ENCODE data around the gene FLNA.

FLNA gene

GRCh38 chrX:154384284-154384892 is 10.0 kb upstream of the FLNA start:
- no peak overlapping the region for H2BK5ac ChIP-seq (ENCODE audit: low read length)
- no peak overlapping the region for H3K4me2 ChIP-seq (ENCODE audit: low read length)
- H3K4me3 ChIP-seq (ENCODE audit: low read length): no peak overlapping the region
- no peak overlapping the region for H2BK15ac ChIP-seq (replicated peaks; ENCODE audit: low read depth)
- H3K27ac ChIP-seq (ENCODE audit: low read depth, low read length): no peak overlapping the region
- no peak overlapping the region for H3K9ac ChIP-seq (ENCODE audit: low read length)
- DNase-seq: no peak
- H3K4me1 ChIP-seq (ENCODE audit: control insufficient read depth, low read depth, low read length): no peaks in the 10 kb centered on the region
- no peak overlapping the region for H3K4ac ChIP-seq (ENCODE audit: low read depth, low read length)
- no peak overlapping the region for H3K23ac ChIP-seq (ENCODE audit: low read length)
- WGBS (ENCODE audit: extremely low coverage, insufficient coverage, low lambda C conversion rate): no CpG with 5 or more reads among the region's 8 CpGs
- H3K36me3 ChIP-seq (ENCODE audit: control insufficient read depth, insufficient read depth, low read length): no peaks in the 10 kb centered on the region
- no peaks in the 10 kb centered on the region for H3K27me3 ChIP-seq (ENCODE audit: insufficient read depth, low read length, poor library complexity)
- H3K56ac ChIP-seq (ENCODE audit: low read length): no peak overlapping the region
- H4K5ac ChIP-seq (ENCODE audit: low read length): no peak overlapping the region
- H3K79me1 ChIP-seq (ENCODE audit: low read length): no peaks in the 10 kb centered on the region
- no peak overlapping the region for H2AK5ac ChIP-seq (ENCODE audit: low read length)
- no peak overlapping the region for H4K8ac ChIP-seq (ENCODE audit: low read depth, low read length)
- H2BK120ac ChIP-seq (ENCODE audit: low read depth, low read length): no peak overlapping the region
- no peak overlapping the region for H3K18ac ChIP-seq (ENCODE audit: low read length)
- H3K79me2 ChIP-seq (ENCODE audit: control insufficient read depth, insufficient read depth, low read length): peaks cover 4% of the 10 kb centered on the region

DNA sequence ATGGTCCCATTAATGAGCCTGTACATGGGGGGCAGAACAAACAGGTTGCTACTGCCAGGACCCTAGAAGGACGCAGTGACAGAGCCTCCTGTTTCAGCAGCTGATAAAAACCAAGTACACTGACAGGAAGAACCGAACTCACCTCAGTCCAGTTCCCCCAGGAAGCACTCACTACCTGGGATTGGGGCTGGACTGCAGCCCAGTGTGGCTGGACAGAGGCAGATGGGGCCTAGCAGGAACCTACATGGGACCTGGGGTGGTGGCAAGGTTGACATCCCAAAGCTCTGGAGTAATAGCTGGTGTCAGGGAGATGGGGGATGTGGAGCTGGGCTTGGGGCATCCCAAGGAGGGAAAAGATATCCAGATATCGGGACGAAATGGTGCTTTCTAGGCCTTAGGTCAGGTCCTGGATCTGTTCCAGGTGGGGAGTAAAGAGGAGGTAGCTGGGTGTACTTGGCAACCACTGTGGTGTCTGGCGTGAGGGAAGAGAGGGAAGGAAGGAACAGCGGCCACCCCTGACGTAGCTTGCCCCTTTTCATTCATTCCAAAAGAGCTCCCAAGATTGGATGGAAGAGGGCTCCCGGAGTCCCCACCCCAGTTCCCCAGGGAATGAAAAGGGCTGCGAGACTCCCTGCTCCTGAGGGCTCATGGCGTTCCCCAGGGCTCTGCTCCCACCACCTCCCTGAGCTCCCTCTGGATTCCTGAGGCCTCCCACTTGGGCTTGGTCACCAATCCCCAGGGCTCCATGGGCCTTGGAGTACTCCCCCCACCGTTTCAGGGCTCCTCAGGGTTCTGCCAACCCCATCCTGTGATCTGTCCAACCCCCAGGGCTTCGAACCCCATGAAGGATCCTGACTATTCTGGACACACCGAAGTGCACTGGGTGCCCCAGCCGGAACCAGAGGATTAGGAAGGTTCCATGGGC is 9.2 kb upstream of the FLNA start:
- H3K23ac ChIP-seq (ENCODE audit: low read length): no peak overlapping the region
- H3K18ac ChIP-seq (ENCODE audit: low read length): no peak overlapping the region
- H2BK120ac ChIP-seq (ENCODE audit: low read depth, low read length): no peak overlapping the region
- no peak overlapping the region for H3K9ac ChIP-seq (ENCODE audit: low read length)
- H3K56ac ChIP-seq (ENCODE audit: low read length): no peak overlapping the region
- no peak overlapping the region for H3K4me2 ChIP-seq (ENCODE audit: low read length)
- no peak for DNase-seq
- H2BK15ac ChIP-seq (replicated peaks; ENCODE audit: low read depth): no peak overlapping the region
- no peak overlapping the region for H3K4ac ChIP-seq (ENCODE audit: low read depth, low read length)
- H3K79me2 ChIP-seq (ENCODE audit: control insufficient read depth, insufficient read depth, low read length): peaks cover 4% of the 10 kb centered on the region
- H2AK5ac ChIP-seq (ENCODE audit: low read length): no peak overlapping the region
- H3K79me1 ChIP-seq (ENCODE audit: low read length): no peaks in the 10 kb centered on the region
- WGBS (ENCODE audit: extremely low coverage, insufficient coverage, low lambda C conversion rate): no CpG with 5 or more reads among the region's 14 CpGs
- H3K4me3 ChIP-seq (ENCODE audit: low read length): no peak overlapping the region
- no peak overlapping the region for H4K5ac ChIP-seq (ENCODE audit: low read length)
- no peak overlapping the region for H3K27ac ChIP-seq (ENCODE audit: low read depth, low read length)
- no peak overlapping the region for H4K8ac ChIP-seq (ENCODE audit: low read depth, low read length)
- no peak overlapping the region for H2BK5ac ChIP-seq (ENCODE audit: low read length)
- no peaks in the 10 kb centered on the region for H3K27me3 ChIP-seq (ENCODE audit: insufficient read depth, low read length, poor library complexity)
- H3K36me3 ChIP-seq (ENCODE audit: control insufficient read depth, insufficient read depth, low read length): no peaks in the 10 kb centered on the region
- no peaks in the 10 kb centered on the region for H3K4me1 ChIP-seq (ENCODE audit: control insufficient read depth, low read depth, low read length)

DNA sequence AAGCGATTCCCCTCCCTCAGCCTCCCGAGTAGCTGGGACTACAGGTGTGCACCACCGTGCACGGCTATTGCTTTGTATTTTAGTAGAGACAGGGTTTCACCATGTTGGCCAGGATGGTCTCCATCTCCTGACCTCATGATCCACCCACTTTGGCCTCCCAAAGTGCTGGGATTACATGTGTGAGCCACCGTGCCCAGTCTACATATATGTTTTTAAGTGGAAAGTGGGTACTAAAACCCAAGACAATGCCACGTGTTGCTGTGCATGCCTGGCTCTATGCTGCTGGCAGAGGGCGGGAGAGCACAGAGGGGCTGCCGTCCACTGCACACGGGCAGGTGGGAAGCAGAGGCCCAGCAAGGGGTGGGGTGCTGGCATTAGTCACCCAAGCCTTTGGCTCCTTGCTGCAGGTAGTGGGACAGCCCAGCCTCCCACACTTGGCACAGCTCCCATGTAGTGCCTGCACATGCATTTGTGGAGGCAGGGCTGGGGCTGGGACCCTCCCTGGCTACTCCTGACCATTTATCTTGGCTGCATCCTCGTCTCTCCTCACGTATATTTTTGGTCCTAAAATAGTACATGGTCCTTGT is 8.1 kb upstream of the FLNA start:
- DNase-seq: no peak
- Histone ChIP-seq H2BK15ac (replicated peaks; ENCODE audit: low read depth) (no peak overlapping the region), H3K4me1 (ENCODE audit: control insufficient read depth, low read depth, low read length) (no peaks in the 10 kb centered on the region), H3K18ac (ENCODE audit: low read length) (no peak overlapping the region), H3K56ac (ENCODE audit: low read length) (no peak overlapping the region), H3K36me3 (ENCODE audit: control insufficient read depth, insufficient read depth, low read length) (no peaks in the 10 kb centered on the region), H3K4ac (ENCODE audit: low read depth, low read length) (no peak overlapping the region), H2BK5ac (ENCODE audit: low read length) (no peak overlapping the region), H3K4me3 (ENCODE audit: low read length) (no peak overlapping the region), H3K27ac (ENCODE audit: low read depth, low read length) (no peak overlapping the region), H4K8ac (ENCODE audit: low read depth, low read length) (no peak overlapping the region), H3K79me2 (ENCODE audit: control insufficient read depth, insufficient read depth, low read length) (peaks cover 4% of the 10 kb centered on the region), H2BK120ac (ENCODE audit: low read depth, low read length) (no peak overlapping the region), H4K5ac (ENCODE audit: low read length) (no peak overlapping the region), H3K79me1 (ENCODE audit: low read length) (no peaks in the 10 kb centered on the region), H3K27me3 (ENCODE audit: insufficient read depth, low read length, poor library complexity) (no peaks in the 10 kb centered on the region), H3K9ac (ENCODE audit: low read length) (no peak overlapping the region), H3K23ac (ENCODE audit: low read length) (no peak overlapping the region), H2AK5ac (ENCODE audit: low read length) (no peak overlapping the region), H3K4me2 (ENCODE audit: low read length) (no peak overlapping the region)
- no CpG with 5 or more reads among the region's 11 CpGs for WGBS (ENCODE audit: extremely low coverage, insufficient coverage, low lambda C conversion rate)

DNA sequence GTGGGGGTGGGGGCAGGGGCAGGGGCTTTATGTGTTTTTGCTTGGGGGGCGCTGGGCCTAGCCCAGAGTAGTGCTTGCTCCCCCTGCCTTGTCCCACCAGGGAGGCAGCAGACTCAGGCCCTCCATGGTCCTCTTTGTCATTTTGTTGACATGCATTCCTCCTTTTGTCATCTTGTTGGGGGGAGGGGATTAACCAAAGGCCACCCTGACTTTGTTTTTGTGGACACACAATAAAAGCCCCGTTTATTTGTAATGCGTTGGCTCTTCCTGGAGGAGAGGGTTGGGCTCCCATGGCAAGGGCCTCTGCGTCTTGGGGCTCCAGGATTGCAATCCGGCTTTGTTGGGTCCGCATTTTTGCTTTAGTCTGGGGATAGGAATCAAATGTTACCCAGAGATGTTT is 6.8 kb upstream of the FLNA start:
- Histone ChIP-seq H3K4me2 (ENCODE audit: low read length) (no peak overlapping the region), H3K9ac (ENCODE audit: low read length) (no peak overlapping the region), H3K4ac (ENCODE audit: low read depth, low read length) (no peak overlapping the region), H3K56ac (ENCODE audit: low read length) (no peak overlapping the region), H2AK5ac (ENCODE audit: low read length) (no peak overlapping the region), H2BK120ac (ENCODE audit: low read depth, low read length) (no peak overlapping the region), H3K79me2 (ENCODE audit: control insufficient read depth, insufficient read depth, low read length) (peaks cover 4% of the 10 kb centered on the region), H3K79me1 (ENCODE audit: low read length) (no peaks in the 10 kb centered on the region), H3K18ac (ENCODE audit: low read length) (no peak overlapping the region), H3K27ac (ENCODE audit: low read depth, low read length) (no peak overlapping the region), H3K4me3 (ENCODE audit: low read length) (no peak overlapping the region), H2BK15ac (replicated peaks; ENCODE audit: low read depth) (no peak overlapping the region), H3K27me3 (ENCODE audit: insufficient read depth, low read length, poor library complexity) (no peaks in the 10 kb centered on the region), H4K8ac (ENCODE audit: low read depth, low read length) (no peak overlapping the region), H2BK5ac (ENCODE audit: low read length) (no peak overlapping the region), H3K23ac (ENCODE audit: low read length) (no peak overlapping the region), H3K4me1 (ENCODE audit: control insufficient read depth, low read depth, low read length) (no peaks in the 10 kb centered on the region), H3K36me3 (ENCODE audit: control insufficient read depth, insufficient read depth, low read length) (no peaks in the 10 kb centered on the region), H4K5ac (ENCODE audit: low read length) (no peak overlapping the region)
- no peak for DNase-seq
- no CpG with 5 or more reads among the region's 6 CpGs for WGBS (ENCODE audit: extremely low coverage, insufficient coverage, low lambda C conversion rate)

DNA sequence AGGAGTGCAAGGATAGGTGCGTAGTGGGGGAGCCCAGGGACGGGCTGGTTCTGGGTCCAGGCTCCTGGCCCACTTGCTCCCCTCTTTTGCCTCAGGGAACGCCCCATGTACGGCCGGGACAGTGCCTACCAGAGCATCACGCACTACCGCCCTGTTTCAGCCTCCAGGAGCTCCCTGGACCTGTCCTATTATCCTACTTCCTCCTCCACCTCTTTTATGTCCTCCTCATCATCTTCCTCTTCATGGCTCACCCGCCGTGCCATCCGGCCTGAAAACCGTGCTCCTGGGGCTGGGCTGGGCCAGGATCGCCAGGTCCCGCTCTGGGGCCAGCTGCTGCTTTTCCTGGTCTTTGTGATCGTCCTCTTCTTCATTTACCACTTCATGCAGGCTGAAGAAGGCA is 6.4 kb upstream of the FLNA start:
- Histone ChIP-seq H3K27me3 (ENCODE audit: insufficient read depth, low read length, poor library complexity) (no peaks in the 10 kb centered on the region), H3K56ac (ENCODE audit: low read length) (peak overlapping the region; percentile 15), H3K23ac (ENCODE audit: low read length) (no peak overlapping the region), H3K4me2 (ENCODE audit: low read length) (no peak overlapping the region), H2AK5ac (ENCODE audit: low read length) (no peak overlapping the region), H2BK120ac (ENCODE audit: low read depth, low read length) (no peak overlapping the region), H3K79me2 (ENCODE audit: control insufficient read depth, insufficient read depth, low read length) (peaks cover 4% of the 10 kb centered on the region), H4K5ac (ENCODE audit: low read length) (no peak overlapping the region), H3K79me1 (ENCODE audit: low read length) (no peaks in the 10 kb centered on the region), H4K8ac (ENCODE audit: low read depth, low read length) (no peak overlapping the region), H2BK15ac (replicated peaks; ENCODE audit: low read depth) (no peak overlapping the region), H3K4me3 (ENCODE audit: low read length) (no peak overlapping the region), H2BK5ac (ENCODE audit: low read length) (no peak overlapping the region), H3K36me3 (ENCODE audit: control insufficient read depth, insufficient read depth, low read length) (no peaks in the 10 kb centered on the region), H3K27ac (ENCODE audit: low read depth, low read length) (no peak overlapping the region), H3K18ac (ENCODE audit: low read length) (no peak overlapping the region), H3K4ac (ENCODE audit: low read depth, low read length) (no peak overlapping the region), H3K4me1 (ENCODE audit: control insufficient read depth, low read depth, low read length) (no peaks in the 10 kb centered on the region), H3K9ac (ENCODE audit: low read length) (peak overlapping the region; percentile 80)
- DNase-seq: no peak
- WGBS (ENCODE audit: extremely low coverage, insufficient coverage, low lambda C conversion rate): no CpG with 5 or more reads among the region's 14 CpGs

Data from mesendoderm (in vitro differentiated cells).